WTC11 (cell line): Measurements from ENCODE around the gene CACNA1A. TPM values are rescaled to one million over a fixed set of nuclear protein-coding genes. Genes with fewer than 3 reads are reported as not detected.
A peak's percentile ranks its signal among the peaks of the same experiment; 100 is the strongest.

Experiments used
- ATAC-seq: fragments of 200-7000 bp; cut with Tn5 transposase; 2 replicates; pipeline ENCODE4 v1.10.0; 2021; ENCODE audit warnings: mild to moderate bottlenecking, moderate library complexity
- CTCF ChIA-PET: fragments of 300-600 bp; sonication (Branson Sonifier 250); formaldehyde crosslinking; loops from one replicate; lab custom pipeline; 2021; ENCODE audit warnings: antibody characterized with exemption; lab: Charles Lee
- POLR2A ChIA-PET: fragments of 350-600 bp; sonication (Branson Sonifier 250); formaldehyde crosslinking; loops from one replicate; lab custom pipeline; 2021; ENCODE audit warnings: antibody characterized with exemption; lab: Charles Lee
- DNase-seq: peaks from one replicate; pipeline ENCODE4 v3.0.0; 2021; ENCODE audit warnings: low spot score
- H3K27ac Mint-ChIP-seq: 2 replicates; pipeline ENCODE4 v1.8.0; 2021; ENCODE audit warnings: mixed read lengths
- H3K27me3 Mint-ChIP-seq: 2 replicates; pipeline ENCODE4 v1.8.0; 2021; ENCODE audit warnings: low read depth, mild to moderate bottlenecking, moderate library complexity, mixed read lengths
- H3K36me3 Mint-ChIP-seq: 2 replicates; pipeline ENCODE4 v1.8.0; 2021; ENCODE audit warnings: mixed read lengths
- H3K4me1 Mint-ChIP-seq: 2 replicates; pipeline ENCODE4 v1.8.0; 2022; ENCODE audit warnings: mixed read lengths
- H3K4me3 Mint-ChIP-seq: 2 replicates; pipeline ENCODE4 v1.8.0; 2021; ENCODE audit warnings: mild to moderate bottlenecking, moderate library complexity, mixed read lengths
- H3K9me3 Mint-ChIP-seq: 2 replicates; pipeline ENCODE4 v1.8.0; 2021; ENCODE audit warnings: mixed read lengths
- ATF3 ChIP-seq: sonication (generic); formaldehyde crosslinking; conservative IDR thresholded peaks from 2 replicates; pipeline ENCODE4 v1.8.1; 2022; ENCODE audit warnings: mild to moderate bottlenecking, missing genetic modification reagents
- E2F4 ChIP-seq: sonication (generic); formaldehyde crosslinking; IDR thresholded peaks from 2 replicates; pipeline ENCODE4 v1.8.1; 2022; ENCODE audit warnings: low read depth, mild to moderate bottlenecking, moderate library complexity, missing genetic modification reagents, borderline replicate concordance
- FOXJ3 ChIP-seq: sonication (generic); formaldehyde crosslinking; IDR thresholded peaks from 2 replicates; pipeline ENCODE4 v1.9.0; 2021; ENCODE audit warnings: missing genetic modification reagents, mild to moderate bottlenecking, borderline replicate concordance
- JUN ChIP-seq: sonication (generic); formaldehyde crosslinking; IDR thresholded peaks from 2 replicates; pipeline ENCODE4 v1.8.0; 2023; ENCODE audit warnings: mild to moderate bottlenecking, missing genetic modification reagents
- MAX ChIP-seq: sonication (generic); formaldehyde crosslinking; IDR thresholded peaks from 2 replicates; pipeline ENCODE4 v1.8.0; 2022; ENCODE audit warnings: mild to moderate bottlenecking, missing genetic modification reagents
- NFE2L1 ChIP-seq: sonication (generic); formaldehyde crosslinking; IDR thresholded peaks from 2 replicates; pipeline ENCODE4 v1.8.1; 2023; ENCODE audit warnings: missing genetic modification reagents
- NR1H2 ChIP-seq: sonication (generic); formaldehyde crosslinking; IDR thresholded peaks from 2 replicates; pipeline ENCODE4 v1.9.0; 2021; ENCODE audit warnings: mild to moderate bottlenecking, moderate library complexity, missing genetic modification reagents
- PRRX2 ChIP-seq: fragments of 250-450 bp; sonication (Bioruptor Pico); IDR thresholded peaks from 2 replicates; pipeline ENCODE4 v1.8.0; 2021; ENCODE audit warnings: mild to moderate bottlenecking
- RORB ChIP-seq: fragments of 250-450 bp; sonication (Bioruptor Pico); IDR thresholded peaks from 2 replicates; pipeline ENCODE4 v1.9.0; 2021; ENCODE audit warnings: mild to moderate bottlenecking
- SMAD3 ChIP-seq: sonication (generic); formaldehyde crosslinking; IDR thresholded peaks from 2 replicates; pipeline ENCODE4 v1.8.0; 2022; ENCODE audit warnings: missing genetic modification reagents, mild to moderate bottlenecking, borderline replicate concordance
- SMAD4 ChIP-seq: sonication (generic); formaldehyde crosslinking; IDR thresholded peaks from 2 replicates; pipeline ENCODE4 v1.8.0; 2022; ENCODE audit warnings: mild to moderate bottlenecking, missing genetic modification reagents
- STAT6 ChIP-seq: sonication (generic); formaldehyde crosslinking; conservative IDR thresholded peaks from 2 replicates; pipeline ENCODE4 v1.8.1; 2023; ENCODE audit warnings: mild to moderate bottlenecking, low read depth, missing genetic modification reagents, moderate library complexity
- TEAD1 ChIP-seq: sonication (generic); formaldehyde crosslinking; IDR thresholded peaks from 2 replicates; pipeline ENCODE4 v1.8.0; 2022; ENCODE audit warnings: mild to moderate bottlenecking, missing genetic modification reagents
- ZBTB43 ChIP-seq: sonication (generic); formaldehyde crosslinking; IDR thresholded peaks from 2 replicates; pipeline ENCODE4 v1.8.1; 2023; ENCODE audit warnings: mild to moderate bottlenecking, missing genetic modification reagents
- ZNF121 ChIP-seq: sonication (generic); formaldehyde crosslinking; IDR thresholded peaks from 2 replicates; pipeline ENCODE4 v1.8.0; 2023; ENCODE audit warnings: missing genetic modification reagents
- ZNF232 ChIP-seq: sonication (generic); formaldehyde crosslinking; IDR thresholded peaks from 2 replicates; pipeline ENCODE4 v1.8.0; 2022; ENCODE audit warnings: mild to moderate bottlenecking, missing genetic modification reagents
- ZNF532 ChIP-seq: fragments of 250-450 bp; sonication (Bioruptor Pico); IDR thresholded peaks from 2 replicates; pipeline ENCODE4 v1.9.0; 2021; ENCODE audit warnings: mild to moderate bottlenecking, borderline replicate concordance
- ZNF671 ChIP-seq: fragments of 250-450 bp; sonication (Bioruptor Pico); IDR thresholded peaks from 2 replicates; pipeline ENCODE4 v1.8.0; 2021; ENCODE audit warnings: mild to moderate bottlenecking
- ZSCAN18 ChIP-seq: fragments of 250-450 bp; sonication (Bioruptor Pico); IDR thresholded peaks from 2 replicates; pipeline ENCODE4 v2.1.2; 2022; ENCODE audit warnings: mild to moderate bottlenecking, moderate library complexity
- total RNA-seq: library from RNA; stranded (reverse); gene quantifications from 3 replicates; pipeline ENCODE4 v1.2.3, GENCODE V29; 2021

Gene CACNA1A
- total RNA-seq, 1 experiment from 2014 or later = 28.9 TPM

GRCh38 chr19:13165162-13165997 is 340.9 kb downstream of the CACNA1A start:
- ATAC-seq (no peak), DNase-seq (no peak)
- Mint-ChIP-seq H3K27ac (peak overlapping the region; percentile 100), H3K9me3 (no peaks in the 10 kb centered on the region)
- CTCF ChIA-PET = interaction anchor here (0.6 to 3.5 kb wide), 8 partner anchors 10 to 200 kb away, joined by 3 to 42 read pairs (median 7); partner anchors contain the start of genes IER2 and STX10
- no peak for TF ChIP-seq STAT6 (CRISPR knock-in tag)
- no peak for TF ChIP-seq PRRX2 (CRISPR knock-in tag)
- no peak for TF ChIP-seq NR1H2 (CRISPR knock-in tag)
- TF ChIP-seq ZNF121 (CRISPR knock-in tag) = peak; percentile 93
- TF ChIP-seq ZNF671 (CRISPR knock-in tag) = no peak
- TF ChIP-seq, all 79 proteins: peak for 1
- Mint-ChIP-seq H3K4me1 (peaks cover 71% of the 10 kb centered on the region), H3K36me3 (no peaks in the 10 kb centered on the region), H3K27me3 (no peaks in the 10 kb centered on the region), H3K4me3 (peak overlapping the region; percentile 69)
- POLR2A ChIA-PET = interaction anchor here (0.5 to 8.6 kb wide), 7 partner anchors 11 to 50 kb away, joined by 3 to 167 read pairs (median 4); partner anchors contain the start of genes IER2, NACC1 and STX10

- H3K27me3 Mint-ChIP-seq = no peaks in the 10 kb centered on the region
- DNase-seq (peak; percentile 91), ATAC-seq (peak; percentile 50)
- H3K9me3 Mint-ChIP-seq = no peaks in the 10 kb centered on the region
- no peaks in the 10 kb centered on the region for H3K36me3 Mint-ChIP-seq
- peak overlapping the region; percentile 69 for H3K4me3 Mint-ChIP-seq
- peak overlapping the region; percentile 100 for H3K27ac Mint-ChIP-seq
- CTCF ChIA-PET = interaction anchor here (0.6 to 3.5 kb wide), 11 partner anchors 9 to 633 kb away, joined by 3 to 42 read pairs (median 4); partner anchors contain the start of genes IER2, NACC1 and STX10
- POLR2A ChIA-PET = interaction anchor here (0.5 to 8.6 kb wide), 9 partner anchors 10 to 51 kb away, joined by 3 to 167 read pairs (median 4); partner anchors contain the start of genes IER2, NACC1 and STX10
- peaks cover 66% of the 10 kb centered on the region for H3K4me1 Mint-ChIP-seq
- TF ChIP-seq JUN (CRISPR knock-in tag) (no peak), RORB (CRISPR knock-in tag) (peak; percentile 36; the same call in 1 of the 2 replicates), FOXJ3 (0 out of 2 replicates have a peak, but pooled peaks have one; percentile 60), ZNF232 (peak; percentile 92), MAX (CRISPR knock-in tag) (peak; percentile 77), ATF3 (CRISPR knock-in tag) (no peak), E2F4 (CRISPR knock-in tag) (no peak), ZBTB43 (CRISPR knock-in tag) (peak; percentile 87; the same call in 1 of the 2 replicates), ZNF532 (CRISPR knock-in tag) (0 out of 2 replicates have a peak, but pooled peaks have one; percentile 35), SMAD4 (CRISPR knock-in tag) (no peak), ZSCAN18 (CRISPR knock-in tag) (no peak), SMAD3 (no peak), TEAD1 (CRISPR knock-in tag) (peak; percentile 95), NFE2L1 (CRISPR knock-in tag) (peak; percentile 68; the same call in 1 of the 2 replicates)
Measured at GRCh38 chr19:13164343-13165161, 341.7 kb downstream of the CACNA1A start.
